NCI-H82 treated with DMSO at 0.1 percent for 48 hours (cell line): ENCODE results near the gene KRT72.

Source experiments
- DNase-seq: peaks from one replicate; lab custom pipeline; 2025; ENCODE audit not compliant: unreplicated experiment; lab: John Stamatoyannopoulos, UW

Gene KRT72

DNA sequence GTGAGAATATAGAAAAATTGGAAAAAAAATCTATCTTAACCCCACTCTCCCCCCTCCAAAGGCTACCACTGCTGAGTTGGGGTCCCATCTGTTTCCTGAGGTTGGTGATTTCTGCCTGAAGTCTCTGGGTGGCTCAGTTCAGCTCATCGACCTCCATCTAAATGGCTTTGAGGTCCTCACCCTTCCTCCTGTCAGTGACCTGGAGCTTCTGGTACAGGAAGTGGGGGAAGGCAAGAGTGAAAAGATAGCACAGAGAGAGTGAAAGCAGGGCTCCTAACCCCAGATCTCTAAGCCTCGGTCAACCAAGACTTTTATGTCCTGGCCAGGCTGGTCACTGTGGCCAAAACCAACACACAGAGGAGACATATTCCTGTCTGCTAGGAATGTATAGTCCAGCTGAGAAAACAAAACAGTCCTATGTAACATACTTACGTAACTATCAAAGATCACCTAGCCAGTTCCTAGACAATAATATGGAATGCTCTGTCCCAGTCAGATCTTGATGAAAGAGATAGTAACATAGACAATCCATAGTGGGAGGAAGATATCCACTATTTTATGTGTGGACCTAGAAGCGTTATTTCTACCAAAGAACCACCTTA lies 29.4 kb upstream of the KRT72 start:
- no peak for DNase-seq

DNA sequence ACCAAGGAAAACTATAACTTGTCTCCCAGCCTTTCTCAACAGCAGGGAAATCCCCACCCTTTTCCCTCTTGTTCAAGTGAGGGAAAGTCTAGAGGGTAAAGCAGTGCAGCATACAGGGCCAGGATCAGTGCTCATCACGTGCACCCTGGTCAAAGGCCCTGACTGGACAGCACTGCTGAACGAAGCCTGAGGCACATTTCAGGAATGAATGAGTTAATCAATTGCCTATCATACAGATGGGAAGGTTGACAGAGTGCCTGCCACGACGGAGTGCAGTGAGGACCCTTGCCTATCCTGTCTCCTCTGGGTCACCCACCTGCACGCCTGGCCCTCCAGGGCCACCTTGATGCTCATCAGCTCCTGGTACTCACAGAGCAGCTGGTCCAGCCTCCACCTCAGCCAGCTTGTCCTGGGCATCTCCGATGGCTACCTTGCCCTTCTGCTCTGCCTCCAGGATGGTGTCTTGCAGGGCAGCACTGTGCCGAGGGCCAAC lies 28.8 kb upstream of the KRT72 start:
- no peak for DNase-seq

GRCh38 chr12:52629281-52630007 lies 28.2 kb upstream of the KRT72 start:
- DNase-seq, result no peak

- DNase-seq, result no peak
Observed at GRCh38 chr12:52628841-52629240, 27.6 kb upstream of the KRT72 start.

- no peak for DNase-seq
Observed at GRCh38 chr12:52628111-52628507, 26.8 kb upstream of the KRT72 start.

- DNase-seq, result no peak
Observed at GRCh38 chr12:52627395-52628110, 26.3 kb upstream of the KRT72 start.

DNA sequence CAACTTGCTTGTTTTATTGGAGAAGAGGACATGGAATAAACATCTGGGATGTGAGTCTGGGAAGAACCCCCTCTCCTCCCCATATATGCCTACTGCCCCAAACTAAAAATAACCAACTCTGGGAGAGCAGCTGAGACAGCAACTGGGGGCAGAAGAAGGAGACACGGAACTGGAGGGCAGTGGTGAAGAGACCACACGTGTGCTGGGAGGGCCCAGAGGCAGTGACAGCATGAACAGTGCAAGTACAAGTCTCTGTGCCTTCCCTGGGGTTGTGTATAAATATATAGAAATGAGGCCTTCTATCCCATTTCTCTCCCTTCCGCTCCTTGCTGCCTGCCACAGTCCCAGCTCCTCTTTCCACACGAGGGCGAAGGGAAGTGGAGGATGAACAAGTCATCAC lies 21.1 kb upstream of the KRT72 start:
- no peak for DNase-seq

DNA sequence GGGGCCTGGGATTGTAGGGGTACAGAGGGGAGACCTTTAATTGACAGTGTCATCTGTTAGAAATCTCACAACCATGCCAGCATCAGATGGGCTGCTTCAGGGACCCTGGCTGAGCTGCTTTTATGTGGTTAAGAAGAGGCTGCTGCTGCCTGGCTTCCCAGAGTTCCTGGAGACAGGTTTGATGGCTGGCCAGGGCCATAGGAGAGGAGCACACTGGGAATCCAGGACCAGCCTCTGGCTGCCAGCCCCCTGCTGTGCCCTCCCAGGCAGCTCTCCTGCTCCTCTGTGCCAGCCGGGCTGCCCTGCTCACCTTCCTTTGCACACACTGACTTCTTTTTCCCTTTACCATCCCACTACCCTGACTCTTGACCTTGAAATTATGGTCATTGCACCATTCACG lies 17.6 kb upstream of the KRT72 start:
- DNase-seq, result no peak

GRCh38 chr12:52618216-52618615 lies 17.0 kb upstream of the KRT72 start, which contains the start of gene KRT73:
Gene KRT73 (minus strand): TSS chr12:52618559. CDS start chr12:52618524, 35 bp downstream.
- DNase-seq, result no peak

- no peak for DNase-seq
Observed at GRCh38 chr12:52617403-52617785, 16.1 kb upstream of the KRT72 start.

DNA sequence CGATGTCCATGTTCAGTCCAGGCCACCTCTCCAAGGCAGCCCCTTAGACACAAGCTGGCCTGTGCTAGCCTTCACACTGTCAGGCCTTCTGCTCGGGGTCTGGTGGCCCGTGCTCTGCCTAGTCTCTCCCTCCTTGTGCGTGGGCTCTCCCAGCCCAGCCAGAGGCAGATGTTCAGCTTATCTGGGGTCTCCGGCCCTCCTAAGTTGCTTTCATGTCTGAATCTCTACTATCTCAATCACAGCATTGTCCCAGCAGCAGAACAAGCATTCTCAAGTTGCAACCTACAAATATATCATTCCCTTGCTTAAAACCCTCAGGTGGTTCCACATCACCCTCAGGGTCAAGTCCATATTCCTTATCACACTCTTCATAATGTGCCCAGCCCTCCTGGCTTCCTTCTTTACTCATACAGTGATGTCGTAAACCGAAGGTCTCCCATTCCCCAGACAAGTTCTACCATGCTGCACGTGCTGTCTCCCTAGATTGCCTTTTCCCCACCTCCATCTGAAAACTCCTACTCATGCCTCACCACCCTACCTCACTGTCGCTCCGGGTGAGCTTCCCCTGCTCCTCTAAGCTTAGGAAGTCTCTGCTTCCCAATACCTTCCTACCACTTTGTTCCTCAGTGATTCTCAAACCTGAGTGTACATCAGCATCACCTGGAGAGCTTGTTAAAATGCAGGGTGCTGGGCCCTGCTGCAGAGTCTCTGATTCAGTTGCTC lies 15.6 kb upstream of the KRT72 start:
- no peak for DNase-seq

DNA sequence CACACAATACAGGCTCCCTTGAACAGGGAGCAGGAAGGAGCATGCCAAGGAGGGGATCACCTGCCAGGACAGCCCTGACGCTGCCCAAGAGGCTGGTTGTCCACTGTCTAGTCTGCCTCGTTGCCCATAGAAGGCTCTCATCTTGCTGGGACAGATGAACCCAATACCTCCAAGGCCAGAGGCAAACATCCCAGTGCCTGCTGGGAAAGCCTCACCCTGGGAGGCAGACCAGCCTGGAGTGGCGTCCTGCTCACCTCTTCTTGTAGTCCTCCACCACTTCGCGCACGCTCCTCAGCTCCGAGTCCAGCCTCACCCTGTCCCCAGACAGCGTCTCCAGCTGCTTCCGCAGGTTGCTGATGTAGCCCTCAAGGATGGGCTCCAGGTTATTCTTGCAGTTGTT lies 14.6 kb upstream of the KRT72 start:
- DNase-seq, result no peak

DNA sequence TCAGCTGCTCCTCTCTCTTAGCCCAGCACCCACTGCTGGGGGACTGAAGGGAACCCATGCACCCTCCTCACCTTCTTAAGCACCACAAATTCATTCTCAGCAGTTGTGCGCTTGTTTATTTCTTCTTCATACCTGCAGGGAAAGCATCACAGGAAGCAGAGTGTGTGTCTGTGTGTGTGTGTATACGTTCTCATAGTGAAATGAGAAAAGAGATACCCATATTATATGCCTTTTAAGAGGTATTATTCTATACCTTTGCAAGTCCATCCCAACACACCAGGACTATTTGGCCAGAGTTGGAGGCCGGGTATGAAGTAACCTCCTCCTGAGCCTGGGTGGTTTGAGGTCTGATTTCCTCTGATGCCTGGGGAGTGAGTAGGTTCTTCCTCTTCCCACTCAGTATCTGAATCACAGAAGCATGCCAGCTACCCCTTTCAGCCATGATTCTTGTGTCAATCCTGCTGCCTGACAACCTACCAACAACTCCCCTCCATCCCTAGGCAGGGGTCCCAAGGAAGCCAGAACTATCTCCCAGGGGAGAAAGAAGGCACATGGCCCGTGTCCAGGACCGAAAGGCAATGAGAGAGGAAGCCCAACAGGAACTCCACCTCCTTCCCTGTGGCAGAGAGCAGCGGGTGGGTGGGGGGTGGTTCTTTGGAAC lies 14.1 kb upstream of the KRT72 start:
- DNase-seq, result no peak

DNA sequence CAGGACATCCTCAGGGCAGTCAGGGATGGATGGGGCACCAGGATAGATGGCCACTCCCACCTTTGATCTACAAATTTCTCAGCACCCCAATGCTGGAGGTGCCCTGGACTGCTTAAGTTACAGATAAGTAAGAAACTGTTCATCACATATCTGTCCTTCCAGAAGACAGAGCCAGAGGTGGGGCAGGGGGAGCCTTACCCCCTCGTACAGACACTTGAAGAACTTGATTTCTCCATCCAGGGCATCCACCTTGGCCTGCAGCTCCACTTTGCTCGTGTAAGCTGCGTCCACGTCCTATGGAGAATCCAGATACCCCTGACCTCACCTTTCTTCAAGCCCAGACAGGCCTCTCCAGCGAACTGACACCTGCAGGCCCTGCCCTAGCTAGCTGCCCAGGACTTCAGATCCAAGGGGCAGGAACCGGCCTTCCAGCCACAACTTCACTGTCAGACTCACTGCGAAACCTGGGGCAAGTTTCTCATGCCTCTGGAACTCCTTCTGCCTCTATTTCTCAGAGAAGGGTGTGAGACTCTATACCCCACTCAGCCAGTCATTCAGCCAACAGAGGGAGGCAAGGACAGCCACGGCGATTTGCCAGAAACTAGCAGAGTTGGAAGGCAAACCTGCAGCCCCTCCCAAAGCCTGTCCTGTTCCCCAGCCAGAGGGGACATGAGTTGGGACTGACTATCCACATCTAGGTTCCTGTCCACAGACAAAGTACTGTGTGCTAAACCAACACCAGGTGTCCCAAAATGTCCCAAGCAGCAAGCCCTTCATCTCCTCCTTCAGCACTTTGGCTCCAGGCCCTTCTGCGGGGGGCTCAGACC lies 13.3 kb upstream of the KRT72 start:
- no peak for DNase-seq

- no peak for DNase-seq
Observed at GRCh38 chr12:52613384-52614030, 12.2 kb upstream of the KRT72 start.

- no peak for DNase-seq
Observed at GRCh38 chr12:52612431-52613383, 11.4 kb upstream of the KRT72 start.

DNA sequence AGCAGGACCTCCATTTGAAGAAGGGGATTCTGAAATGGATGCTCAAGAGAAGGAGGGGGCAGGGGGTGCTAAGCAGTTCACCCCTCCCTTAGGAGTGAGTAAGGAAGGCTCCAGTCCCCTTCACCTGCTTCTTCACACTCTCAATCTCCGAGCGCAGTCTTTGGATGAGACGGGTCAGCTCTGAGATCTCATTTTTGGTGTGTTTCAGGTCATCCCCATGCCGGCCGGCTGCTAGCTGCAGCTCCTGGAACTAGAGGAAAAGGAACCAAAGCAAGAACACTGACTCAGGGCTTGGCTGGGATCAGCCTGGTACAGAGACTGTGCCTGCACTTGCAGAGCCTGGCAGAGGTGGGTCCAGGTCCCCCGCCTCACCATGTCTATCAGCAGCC lies 9.8 kb upstream of the KRT72 start:
- DNase-seq, result no peak

DNA sequence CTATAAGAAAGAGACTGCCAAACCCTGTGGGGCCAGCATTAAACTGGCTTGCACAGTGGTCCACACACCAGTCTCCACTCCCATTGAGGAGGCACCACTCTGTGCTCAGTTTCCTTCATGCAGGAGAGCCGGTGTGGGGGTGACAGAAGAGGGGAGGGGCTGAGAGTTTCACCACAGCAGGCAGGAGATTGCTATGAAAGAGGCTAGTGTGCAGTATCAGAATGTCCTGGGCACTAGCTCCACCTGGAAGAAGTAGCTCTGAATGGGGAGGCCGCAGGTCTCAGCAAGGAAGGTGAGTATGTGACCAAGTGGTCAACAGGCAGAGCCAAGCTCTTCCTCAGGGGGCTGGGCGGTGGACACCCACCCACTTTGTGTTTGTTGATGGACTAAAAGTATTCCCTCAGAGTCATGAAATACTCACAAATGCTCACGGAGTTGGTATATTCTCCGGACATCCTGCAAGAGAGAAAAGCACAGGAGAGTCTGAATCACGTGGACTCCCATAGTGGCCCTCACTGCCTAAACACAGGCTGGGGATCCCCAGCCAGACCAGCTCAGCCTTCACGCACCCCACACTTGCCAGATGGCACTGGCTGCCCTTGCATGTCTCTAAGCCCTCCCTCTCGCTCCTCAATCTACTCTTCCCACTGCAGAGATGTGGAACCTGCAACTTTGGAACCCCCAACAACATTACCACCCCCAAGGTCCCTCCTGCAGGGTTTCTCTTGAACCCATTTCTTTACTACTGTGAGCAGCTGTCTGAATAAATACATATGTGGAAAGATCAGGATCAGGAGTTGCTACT lies 7.8 kb upstream of the KRT72 start:
- no peak for DNase-seq
